Measurements from ENCODE around the gene STX8.
A peak's percentile ranks its signal among the peaks of the same experiment; 100 is the strongest.

STX8 gene

DNA sequence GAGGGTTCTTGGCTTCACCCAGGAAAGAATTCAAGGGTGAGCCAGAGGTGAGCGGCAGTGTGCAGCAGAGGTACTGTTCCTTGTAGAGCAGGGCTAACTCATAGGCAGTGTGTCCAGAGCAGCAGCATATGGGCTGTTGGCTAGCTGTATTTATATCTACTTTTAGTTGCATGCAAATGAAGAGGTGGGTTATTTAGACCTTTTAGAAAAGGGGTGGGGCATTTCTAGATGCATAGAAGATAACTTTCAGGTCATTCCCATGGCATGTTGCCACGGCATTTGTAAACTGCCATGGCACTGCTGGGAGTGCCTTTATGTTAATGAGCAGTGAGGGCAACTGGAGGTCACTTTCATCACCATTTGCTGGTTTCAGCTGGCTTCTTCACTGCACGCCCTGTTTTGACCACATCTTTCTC, 141.0 kb downstream of the STX8 start:
- DNase-seq = no peak

GRCh38 chr17:9432934-9433421, 142.6 kb downstream of the STX8 start:
- DNase-seq = peak; percentile 83

DNA sequence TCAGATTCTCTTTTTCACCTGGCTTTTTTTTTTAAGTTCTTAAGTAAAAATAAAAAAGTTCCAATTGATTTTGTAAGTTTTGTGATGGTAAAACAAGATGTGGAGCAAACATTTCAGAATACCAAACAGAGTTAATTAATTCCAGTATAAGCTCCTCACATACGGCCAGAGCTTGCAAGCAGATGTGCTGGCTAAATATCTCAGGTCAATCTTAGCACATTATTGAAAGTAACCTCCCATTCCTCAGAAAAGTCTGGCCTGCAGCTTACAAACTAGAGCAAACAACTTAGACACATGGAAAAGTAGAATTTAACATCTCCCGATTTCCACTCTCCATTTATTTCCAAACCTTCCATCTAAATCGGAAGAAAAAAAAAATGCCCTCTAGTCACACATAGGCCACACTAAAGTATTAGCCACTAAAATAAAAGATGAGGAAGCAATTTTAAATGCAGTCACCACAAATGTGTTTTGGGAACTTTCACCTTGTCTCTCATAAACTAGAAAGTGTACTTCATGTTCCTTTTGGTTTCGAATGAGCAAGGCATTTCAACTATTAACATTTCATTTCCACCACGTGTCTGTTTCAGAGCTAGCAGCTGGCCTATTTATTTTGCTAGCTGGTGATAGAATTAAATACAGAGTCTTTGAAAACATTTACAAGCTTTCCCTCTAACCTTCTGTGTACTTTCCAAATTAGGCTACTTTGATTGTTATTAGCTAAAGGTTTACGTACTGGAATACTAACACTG, 143.3 kb downstream of the STX8 start:
- DNase-seq = no peak

- DNase-seq = no peak
Observed at GRCh38 chr17:9431620-9432019, 144.0 kb downstream of the STX8 start.

DNA sequence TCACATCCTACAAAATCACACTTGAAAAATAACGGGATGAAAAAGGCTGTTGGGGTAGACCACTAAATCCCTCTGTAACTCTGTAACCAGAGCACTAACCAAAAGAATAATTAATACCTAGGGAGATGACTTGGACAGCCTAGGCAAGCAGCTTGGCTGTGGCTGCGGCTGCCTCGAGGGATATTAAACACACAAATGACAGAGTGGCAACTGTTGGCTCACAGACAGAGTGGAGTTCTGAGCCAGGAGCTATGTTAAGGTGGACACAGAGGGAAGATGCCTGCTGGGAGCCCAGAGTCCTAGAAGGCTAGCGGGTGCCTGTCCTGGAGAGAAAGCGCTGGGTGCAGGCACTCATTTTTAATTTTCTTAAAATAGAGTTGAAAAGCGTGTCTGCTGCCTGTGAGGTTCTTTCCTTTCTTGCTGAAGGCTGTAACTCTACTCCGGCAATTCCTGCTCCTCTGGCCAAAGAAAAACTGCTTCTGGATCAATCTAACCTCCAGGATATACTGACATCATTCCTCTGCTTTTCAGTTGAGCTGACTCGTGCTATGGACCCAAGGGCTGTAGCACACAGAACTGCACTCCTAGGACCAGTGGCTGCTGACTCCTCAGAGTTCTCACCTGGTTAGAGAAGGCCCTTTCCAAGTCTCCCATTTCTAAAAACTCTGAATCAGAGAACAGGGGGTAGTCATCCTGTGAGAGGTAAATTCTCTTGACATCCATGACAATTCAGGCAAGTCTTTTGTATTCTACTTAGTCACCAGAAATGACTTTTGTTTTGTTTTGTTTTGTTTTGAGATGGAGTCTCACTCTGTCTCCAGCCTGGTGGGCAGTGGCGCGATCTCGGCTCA, 147.9 kb downstream of the STX8 start:
- DNase-seq = no peak

DNA sequence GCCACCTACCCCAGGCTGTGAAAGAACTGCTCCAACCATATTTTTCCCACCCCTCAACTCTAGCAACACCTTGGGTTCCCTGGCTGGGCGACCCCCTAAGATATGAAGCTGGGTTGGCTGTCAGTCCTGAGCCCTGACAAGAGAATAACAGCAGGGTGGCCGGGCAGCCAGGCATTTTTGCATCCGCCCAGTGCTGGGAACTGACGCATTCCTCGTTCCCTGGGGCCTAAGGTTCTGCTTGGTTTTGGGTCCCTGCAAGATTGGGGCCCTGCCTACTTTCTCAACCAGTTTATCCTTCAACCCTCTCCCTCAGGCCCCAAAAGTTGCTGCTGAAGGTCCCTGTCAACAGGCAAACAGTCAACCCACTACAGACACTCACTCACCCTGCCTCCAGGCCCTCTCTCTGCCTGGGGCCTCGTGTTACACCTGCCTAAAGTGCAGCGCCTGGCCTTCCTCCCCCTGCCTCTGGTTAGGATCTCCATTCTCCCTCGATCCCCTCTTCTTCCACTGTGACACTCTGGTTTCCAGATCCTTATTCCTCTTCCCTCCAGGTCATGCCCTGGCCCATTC, 151.5 kb downstream of the STX8 start:
- no peak for DNase-seq

GRCh38 chr17:9421525-9421924, 154.1 kb downstream of the STX8 start:
- DNase-seq = no peak

DNA sequence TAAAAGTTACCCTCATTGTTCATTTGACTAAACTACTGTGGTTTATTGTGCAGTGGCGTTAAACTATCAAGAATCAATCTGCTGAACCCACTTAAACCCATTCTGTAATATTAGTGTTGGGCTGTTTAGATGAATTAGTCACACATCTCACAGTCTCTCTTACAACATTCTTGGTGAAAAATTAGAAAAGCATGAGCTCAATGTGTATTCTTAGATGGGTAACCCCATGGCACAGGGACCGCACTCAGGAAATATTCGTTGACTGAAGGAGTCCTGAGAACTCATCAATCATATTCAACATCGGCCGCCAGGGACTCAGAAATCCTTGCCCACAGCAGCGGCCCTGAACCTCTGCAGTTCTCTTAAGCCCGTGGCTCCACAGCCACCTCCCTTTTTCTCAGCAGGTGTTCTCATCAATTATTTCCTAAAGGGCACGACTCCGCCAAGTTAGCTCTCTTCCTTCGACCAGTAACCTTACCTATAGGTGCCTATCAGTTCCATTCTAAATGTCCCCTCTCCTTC, 155.6 kb downstream of the STX8 start:
- DNase-seq = no peak

DNA sequence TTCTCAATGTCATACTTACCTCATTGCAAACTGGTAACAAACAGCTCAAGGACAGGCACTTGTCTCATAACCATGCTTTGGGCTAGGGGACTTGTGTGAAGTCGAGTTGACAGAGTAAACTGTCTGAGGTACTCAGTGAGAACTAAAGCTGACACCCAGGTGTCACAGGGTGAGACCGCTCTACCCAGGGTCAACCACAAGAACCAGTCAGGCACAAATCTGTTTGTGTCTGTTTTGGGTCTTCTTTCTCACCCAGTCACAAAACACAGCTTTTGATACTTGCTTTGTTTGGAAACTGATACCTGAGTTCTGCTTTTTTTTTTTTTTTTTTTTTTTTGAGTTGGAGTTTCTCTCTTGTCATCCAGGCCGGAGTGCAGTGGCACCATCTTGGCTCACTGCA, 161.1 kb downstream of the STX8 start:
- no peak for DNase-seq

DNA sequence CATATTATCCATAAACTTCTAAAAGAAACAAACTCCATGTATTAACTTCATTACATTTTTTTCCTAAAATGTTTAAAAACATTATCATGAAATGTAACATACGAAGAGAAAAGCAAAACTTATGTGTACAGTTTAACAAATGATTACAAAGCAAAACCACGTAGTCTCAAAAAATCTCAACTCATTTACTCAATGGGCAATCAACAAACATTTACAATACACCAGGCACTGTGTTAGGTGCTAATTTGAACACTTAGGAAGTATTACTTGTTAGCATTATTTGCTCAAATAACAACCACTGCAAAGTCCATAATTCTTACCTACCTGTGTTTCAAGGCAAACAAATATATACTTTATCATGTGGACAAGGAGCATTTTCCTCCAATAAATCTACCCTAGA, 164.9 kb downstream of the STX8 start:
- no peak for DNase-seq

DNA sequence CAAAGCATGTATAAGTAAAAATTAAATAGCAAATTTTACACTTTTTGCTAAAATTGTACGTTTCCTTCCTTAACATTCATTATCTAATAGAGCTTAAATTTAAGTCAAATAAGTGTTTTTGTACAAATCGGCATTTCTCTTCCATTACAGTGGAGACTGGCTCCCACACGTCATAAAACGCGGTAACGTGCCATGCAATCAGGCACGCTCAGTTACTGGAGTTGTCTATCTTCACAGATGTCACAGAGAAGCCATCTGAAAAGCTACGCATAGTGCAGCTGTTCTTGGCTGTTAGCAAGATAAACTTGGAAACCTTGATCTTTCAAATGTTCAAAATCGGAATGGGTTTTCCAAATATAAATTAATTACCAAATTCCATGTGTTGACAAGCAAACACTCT, 165.3 kb downstream of the STX8 start:
- DNase-seq = no peak

- DNase-seq = no peak
Observed at GRCh38 chr17:9409878-9410277, 165.7 kb downstream of the STX8 start.

DNA sequence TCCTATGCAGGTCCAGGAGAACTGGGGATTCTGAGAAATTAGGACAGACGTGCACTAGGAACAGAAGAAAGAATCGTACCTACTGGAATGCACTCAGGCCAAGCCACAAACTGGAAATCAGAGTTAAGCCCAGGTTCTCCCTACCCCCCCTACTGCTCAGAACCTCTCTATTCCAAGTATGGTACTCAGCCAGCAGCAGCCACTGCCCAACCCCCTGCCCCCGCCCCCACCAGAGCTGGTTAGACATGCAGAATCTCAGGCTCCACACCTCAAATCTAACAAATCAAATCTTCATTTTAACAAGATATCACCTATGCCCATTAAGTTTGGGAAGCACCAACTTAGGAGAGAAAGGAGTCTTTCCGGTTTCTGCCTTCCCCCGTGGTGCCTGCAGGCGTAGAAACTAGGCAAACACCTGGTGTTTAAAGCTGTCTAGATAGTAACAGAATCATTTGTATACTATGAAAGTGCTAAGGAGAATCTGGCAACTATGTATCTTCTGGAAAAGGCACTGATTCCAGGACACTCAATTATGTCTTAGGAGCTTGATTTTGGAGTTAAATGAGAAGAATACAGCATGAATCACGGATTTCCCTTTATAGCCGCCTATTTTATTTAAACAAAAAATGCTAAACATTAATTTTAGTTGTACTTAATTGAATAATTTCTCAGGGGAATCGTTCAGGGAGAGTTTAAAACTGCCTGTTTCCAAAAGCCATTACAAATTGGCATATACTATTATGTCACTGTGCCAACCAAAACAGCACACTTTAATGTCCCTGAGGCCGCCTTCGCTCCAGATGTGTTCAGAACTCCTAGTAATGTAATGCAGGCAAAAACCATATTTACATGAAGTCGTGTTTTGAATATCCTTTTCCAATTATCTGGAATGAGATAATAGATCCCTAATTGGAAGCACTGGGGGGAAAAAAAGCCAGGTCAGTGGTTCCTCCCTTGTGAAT, 166.5 kb downstream of the STX8 start:
- no peak for DNase-seq

DNA sequence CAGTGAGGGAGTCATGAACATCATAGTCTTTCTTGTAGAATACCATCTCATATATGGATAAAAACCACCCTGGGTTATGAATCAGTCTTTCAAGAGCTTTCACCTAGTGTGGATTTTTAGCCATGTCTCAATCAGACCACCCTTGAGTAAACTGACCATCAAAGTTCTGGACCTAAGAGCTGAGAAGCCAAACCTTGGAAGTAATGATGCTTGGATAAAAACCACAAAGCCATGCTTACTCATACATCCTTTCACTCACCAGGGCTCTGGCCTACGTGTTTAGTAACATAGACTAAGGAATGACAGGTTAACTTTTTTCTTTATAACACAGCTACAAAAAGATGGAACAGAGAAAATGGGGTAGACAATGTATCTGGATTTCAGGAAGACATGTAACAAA, 167.2 kb downstream of the STX8 start:
- DNase-seq = peak; percentile 96

DNA sequence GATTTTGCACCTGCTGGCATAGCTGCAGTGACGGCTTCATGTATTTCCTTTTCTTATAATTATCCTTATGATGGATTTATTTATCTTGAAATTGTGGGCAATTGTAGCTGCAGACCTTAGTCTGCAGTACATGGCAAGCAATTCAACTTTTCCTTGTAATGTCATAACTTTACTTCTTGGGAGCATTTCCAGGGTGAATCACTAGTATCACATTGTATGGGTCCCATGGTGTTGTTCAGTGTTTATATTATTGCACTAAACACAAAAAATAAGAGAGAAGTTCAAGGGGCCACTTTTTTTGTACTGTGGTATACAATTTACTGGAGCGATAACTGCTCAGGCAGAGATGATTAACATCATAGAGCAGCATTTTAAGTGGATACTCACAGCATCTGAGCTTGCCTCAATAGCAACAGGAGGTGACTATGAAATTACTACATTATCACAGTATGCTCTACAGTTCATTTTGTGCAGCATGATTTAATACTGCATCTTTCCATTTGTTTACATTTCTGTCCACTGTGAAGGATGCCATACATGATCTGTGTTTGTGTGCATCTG, 169.5 kb downstream of the STX8 start:
- DNase-seq = no peak

DNA sequence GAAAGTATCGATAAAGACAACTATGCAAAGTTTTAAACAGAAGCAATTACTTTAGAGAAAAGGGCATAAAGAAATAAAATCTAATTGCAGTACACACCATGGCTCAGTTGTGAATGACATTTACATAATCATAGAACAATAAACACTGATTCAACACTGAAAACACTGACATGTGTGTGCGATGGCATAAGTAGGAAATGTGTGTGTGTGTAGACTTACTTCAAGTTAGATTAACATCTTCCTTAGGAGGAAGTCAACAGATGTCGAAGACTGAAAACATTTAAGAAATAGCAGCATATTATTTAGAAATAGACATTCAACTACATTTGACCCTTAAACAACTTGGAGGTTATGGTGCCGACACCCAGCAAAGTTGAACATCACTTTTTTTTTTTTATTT, 172.4 kb downstream of the STX8 start:
- DNase-seq = no peak

DNA sequence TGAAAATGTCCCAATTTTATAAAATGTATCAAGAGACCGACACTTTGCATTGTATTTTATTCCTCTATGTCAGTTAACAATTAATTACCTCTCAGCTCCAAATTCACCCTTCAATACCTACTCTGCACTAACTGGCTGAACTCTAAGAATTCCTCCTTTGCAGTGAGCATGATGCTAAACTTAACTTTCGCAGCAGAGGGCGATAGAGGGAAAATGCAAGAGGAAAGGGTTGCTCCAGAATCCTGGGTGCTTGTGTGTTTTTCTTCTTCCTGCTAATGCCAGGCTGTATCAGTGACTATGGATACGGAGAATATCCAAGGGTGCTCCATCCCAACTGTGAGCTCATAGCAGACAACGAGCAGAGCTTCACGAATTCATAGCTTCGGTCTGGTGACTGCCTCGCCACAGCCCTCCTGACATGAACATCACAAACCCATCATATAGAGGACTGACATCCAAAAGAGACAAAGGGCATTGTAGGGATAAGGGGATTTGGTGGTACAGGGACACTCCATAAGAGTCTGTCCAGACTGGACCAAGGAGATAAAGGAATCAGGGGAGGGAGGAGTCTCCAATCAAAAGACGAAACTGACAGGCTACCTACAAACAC, 172.9 kb downstream of the STX8 start:
- DNase-seq = no peak

GRCh38 chr17:9401434-9401833, 174.2 kb downstream of the STX8 start:
- DNase-seq = peak; percentile 92

DNA sequence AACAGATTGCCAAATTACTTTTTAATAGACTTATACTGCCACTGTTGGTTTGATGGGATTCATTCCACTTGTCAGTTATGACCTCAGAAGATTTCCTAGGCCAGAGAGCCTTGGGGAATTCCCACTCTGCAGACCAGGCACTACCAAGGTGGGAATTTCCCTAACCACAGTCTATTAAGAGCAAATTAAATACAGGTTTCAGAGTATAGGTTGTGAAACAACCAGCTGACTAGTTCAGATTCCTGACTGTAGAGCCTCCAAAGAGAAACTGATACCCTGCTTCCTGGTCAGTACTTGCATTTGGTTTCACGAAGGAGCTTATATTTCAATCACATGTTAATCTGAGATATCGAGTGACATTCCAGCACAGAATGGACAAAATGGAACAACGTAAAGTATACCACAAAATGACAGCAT, 186.5 kb downstream of the STX8 start:
- DNase-seq = peak; percentile 95

- no peak for DNase-seq
Observed at GRCh38 chr17:9386401-9386800, 189.2 kb downstream of the STX8 start.

DNA sequence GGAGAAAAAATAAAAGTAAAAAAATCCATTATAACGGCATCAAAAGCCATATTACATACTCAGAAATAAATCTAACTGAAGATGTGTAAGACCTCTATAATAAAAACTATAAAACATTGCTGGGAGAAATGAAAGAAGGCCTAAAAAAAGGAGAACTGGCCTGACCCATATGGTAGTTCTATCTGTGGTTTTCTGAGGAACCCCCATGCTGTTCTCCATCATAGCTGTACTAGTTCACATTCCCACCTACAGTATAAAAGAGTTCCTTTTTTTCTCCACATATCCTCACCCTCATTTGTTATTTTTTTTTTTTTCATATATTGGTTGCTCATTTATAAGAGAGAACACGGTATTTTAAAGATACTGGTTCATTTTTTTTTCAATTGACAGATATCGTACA, 191.8 kb downstream of the STX8 start:
- DNase-seq = no peak

GRCh38 chr17:9382626-9383025, 193.0 kb downstream of the STX8 start:
- no peak for DNase-seq
